GM18499 (cell line): ENCODE results near the gene SELENOF.
"Not testable (repeated sequence)": the region's sequence is repeated elsewhere in the genome, so short reads cannot be mapped to it uniquely, and the experiment has no call there.

ENCODE experiments used
- ATAC-seq: cut with Tn5 transposase; IDR thresholded peaks from one replicate; pipeline ENCODE4 v1.9.1; 2021; ENCODE audit warnings: moderate number of reproducible peaks; ENCODE audit not compliant: insufficient read depth, unreplicated experiment

The SELENOF gene

GRCh38 chr1:86821956-86822355, 92.0 kb downstream of the SELENOF start:
- no peak for ATAC-seq

GRCh38 chr1:86819970-86820369, 94.0 kb downstream of the SELENOF start:
- ATAC-seq = not testable (repeated sequence)

DNA sequence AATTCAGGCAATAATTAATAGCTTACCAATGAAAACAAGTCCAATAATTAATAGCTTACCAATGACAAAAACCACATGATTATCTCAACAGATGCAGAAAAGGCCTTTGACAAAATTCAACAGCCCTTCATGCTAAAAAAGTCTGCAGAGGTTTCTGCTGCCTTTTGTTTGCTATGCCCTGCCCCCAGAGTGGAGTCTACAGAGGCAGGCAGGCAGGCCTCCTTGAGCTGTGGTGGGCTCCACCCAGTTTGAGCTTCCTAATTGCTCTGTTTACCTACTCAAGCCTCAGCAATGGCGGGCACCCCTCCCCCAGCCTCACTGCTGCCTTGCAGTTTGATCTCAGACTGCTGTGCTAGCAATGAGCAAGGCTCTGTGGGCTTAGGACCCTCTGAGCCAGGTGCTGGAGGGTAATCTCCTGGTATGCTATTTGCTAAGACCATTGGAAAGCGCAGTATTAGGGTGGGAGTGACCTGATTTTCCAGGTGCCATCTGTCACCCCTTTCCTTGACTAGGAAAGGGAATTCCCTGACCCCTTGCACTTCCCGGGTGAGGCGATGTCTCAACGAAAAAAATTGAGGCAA, 96.6 kb downstream of the SELENOF start:
- not testable (repeated sequence) for ATAC-seq

- ATAC-seq = not testable (repeated sequence)
Measured at GRCh38 chr1:86814118-86814517, 99.8 kb downstream of the SELENOF start.
